NCI-H1092 treated with DMSO at 0.1 percent for 48 hours (cell line): Measurements from ENCODE around the gene GRID1.
"Not testable (repeated sequence)": the region's sequence is repeated elsewhere in the genome, so short reads cannot be mapped to it uniquely, and the experiment has no call there.

ENCODE experiments used
- DNase-seq: peaks from one replicate; lab custom pipeline; 2025; lab: John Stamatoyannopoulos, UW

Gene GRID1

DNA sequence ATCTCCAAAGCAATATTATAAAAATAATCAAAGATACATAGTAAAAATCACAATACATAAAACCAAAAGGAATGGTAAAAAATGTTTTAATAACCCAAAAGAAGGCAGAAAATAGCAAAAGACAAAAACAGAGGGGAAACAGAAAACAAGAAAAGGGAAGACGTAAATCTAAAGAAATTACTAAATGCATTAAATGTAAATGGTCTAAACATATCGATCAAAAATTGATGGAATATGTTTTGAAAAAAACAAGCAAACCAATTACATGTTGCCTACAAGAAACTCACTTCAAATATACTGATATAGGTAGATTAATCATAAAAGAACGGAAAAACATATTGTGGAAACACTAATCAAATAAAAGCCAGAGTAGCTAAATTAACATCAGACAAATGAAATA is 369.1 kb downstream of the GRID1 start:
- DNase-seq, result no peak

DNA sequence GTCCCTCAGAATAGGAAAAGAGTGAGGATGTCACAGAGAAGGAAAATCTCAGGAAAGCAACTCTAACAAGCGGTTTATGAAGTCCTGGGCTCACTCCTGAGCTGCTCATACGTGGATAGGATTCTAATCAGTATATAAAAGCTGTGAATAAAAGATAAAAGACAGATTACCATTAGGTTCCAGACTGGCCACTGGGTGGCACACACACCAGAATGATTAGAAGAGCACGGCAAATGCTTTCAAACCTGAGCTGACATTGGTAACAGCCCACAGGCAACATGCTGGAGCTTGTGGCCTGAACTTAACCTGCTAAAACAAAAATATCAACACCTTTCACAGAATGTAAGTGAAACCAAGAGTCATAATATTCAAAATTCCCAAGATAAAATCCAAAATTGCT is 370.8 kb downstream of the GRID1 start:
- peak; percentile 46 for DNase-seq

DNA sequence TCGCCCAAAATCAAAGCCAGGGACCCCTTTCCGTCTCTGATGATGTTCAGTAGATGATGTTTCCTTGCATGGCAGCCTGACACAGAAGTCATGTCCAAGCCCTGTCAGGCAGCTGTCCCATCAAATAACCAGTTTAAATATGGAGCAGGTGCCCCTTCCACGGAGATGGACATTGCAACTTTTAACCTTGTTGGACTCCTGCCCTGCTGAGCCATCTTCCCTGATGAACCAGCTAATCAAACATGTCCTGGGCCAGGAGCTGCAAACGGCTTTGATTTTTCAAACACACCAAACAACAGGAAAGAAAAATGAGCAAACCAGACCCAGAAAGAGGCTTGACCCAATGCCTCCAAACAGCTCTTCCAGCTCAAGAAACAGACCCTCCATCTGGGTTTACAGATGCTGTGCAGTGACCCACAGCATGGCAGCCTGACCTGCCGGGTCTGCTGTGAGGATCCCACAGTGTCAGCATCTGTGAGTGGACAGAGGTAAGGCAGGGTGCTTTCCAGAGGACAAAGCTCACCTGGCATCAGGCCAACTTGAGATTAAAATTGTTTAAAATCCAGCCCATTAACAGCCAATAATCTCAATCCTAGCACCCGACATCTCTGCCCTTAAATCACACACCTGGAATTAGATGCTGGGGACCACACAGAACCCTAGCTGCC is 372.6 kb downstream of the GRID1 start:
- no peak for DNase-seq

DNA sequence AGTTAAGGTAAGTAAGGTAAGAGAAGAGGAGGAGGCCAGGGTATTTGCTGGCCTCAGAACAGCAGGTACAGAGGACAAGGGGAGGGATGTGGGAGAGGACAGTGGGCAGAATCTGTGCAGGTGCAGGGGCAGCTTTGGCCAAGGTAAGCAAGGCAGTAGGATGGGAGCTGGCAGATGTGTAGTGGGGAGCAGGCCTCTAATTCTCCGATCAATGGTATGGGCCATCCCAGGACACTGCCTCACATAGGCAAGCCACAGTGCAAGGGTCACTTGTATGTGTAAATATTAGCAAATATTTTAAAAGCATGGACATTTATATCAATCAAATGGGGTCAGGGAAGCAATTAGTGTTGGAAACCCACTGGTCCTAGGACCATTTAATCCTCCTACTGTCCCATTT is 373.5 kb downstream of the GRID1 start:
- no peak for DNase-seq

DNA sequence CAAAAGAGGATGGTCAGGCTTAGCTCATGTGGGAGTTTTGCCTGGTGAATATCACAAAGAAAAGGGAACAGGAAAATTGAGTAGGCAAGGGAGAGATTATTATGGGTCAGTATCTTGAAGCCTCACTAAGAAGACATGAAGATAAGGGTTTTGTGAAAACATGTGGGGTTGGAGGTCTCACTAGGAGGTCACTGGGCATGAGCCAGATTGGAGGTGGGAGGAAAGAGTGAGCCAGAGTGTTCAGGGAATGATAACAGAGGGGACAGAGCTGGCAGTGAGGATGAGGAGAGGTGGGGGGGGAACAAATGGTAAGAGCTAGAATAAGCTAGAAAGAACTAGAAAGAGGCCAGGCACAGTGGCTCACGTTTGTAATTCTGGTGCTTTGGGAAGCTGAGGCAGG is 374.3 kb downstream of the GRID1 start:
- DNase-seq, result no peak

DNA sequence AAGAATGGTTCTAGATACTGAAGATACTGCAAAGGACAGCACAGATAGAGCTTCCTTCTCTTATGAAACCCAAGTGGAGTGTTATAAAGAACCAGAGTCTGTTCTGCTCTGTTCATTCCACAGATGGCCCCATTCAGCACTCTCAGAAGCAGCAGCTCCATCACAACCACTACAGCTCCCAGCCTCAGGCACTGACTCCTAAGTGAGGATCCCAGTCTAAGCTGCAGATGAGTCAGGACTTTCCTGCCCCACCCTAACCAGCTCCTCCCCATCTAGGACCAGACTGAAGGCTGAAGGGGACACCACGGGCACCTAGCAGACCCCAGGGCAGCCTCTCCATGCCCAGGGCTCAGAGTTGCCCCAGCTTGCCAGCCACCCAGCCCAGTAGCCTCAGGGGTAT is 379.8 kb downstream of the GRID1 start:
- no peak for DNase-seq

DNA sequence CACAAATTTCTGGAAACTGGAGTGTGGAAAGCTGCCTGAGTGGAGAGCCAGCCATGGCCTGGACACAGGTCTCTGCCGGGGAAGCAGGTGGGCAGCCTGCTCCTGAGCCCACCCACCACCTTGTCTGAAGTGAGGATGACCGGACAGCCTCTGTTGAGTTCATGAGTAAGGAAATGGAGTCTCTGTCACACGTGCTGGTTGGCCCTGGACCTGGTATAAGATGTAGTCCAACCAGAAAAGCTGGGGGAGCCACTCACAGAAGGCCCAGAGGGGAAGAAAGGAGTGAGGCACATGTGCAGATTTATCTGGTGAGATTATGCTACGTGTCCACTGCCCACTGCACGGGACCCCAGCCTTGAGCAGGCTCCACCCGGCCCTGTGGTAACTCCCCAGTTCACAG is 383.5 kb downstream of the GRID1 start:
- no peak for DNase-seq

DNA sequence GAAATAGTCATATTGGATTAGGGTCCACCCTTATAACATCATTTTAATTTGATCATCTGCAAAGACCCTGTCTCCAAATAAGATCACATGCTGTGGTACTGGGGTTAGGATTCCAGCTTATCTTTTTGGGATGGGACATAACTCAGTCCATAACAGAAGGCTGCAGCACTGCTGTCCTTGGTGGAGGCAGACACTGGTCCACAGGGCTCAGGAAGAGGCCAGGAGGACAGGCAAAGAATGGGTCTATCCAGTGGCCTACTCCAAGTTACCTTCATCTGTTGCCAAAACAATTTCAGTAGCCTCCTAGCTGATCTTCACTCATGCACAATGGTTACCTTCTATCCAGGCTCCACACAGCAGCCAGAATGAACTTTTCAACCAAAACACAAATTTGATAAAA is 387.0 kb downstream of the GRID1 start:
- DNase-seq, result no peak

DNA sequence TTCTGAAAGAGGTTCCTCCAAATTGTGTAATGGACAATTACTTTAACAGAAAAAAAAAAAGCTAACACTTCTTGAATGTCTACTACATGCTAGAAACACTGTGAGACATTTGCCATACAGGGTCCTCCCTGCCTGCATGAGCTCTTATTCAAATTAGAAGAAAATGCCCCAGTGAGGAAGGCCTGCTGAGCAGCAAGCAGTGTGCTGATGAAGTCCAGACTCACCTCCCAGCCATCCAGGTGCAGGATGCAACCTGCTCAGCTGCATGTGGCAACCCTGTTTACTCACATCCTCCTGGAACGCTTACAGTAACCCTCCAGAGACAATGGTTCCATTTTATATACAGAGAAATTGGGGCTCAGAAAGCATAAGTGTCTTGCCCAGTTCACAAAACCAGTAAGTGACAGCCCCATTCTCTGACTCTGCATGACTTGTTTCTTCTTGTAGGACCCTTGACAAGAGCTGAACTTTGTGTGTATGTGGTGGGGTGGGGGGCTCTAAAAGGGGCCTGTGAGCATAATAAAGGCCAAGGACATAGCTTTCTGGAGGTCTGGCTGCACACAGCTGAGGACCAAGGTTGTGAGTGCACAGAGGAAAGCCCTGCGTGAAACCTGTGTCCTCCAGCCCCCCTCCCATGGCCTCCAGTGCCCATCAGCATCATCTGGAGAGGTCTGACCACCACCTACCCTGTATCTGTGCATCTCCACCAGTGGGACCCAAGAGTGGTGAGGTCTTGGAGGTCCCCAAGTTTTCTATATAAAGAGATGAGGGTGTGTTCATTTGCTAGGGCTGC is 387.8 kb downstream of the GRID1 start:
- no peak for DNase-seq

DNA sequence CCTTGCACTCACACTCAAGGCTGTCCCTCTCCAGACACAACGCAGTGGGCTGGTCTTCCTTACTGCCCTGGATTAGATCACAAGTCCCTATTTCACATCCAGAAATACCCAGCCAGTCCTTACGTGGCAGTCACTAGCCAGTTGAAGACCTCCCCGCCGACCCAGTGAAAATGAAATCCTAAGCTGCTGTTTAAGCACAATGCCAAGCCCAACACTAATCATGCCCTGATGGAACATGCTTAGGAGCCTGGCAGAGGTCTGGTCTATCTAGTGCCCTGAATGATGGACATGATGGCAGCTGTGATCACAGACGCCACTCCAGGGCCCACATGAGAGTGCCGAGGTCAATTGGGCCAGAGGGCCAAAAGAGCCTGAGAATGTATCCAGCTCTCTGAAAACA is 389.0 kb downstream of the GRID1 start:
- no peak for DNase-seq

DNA sequence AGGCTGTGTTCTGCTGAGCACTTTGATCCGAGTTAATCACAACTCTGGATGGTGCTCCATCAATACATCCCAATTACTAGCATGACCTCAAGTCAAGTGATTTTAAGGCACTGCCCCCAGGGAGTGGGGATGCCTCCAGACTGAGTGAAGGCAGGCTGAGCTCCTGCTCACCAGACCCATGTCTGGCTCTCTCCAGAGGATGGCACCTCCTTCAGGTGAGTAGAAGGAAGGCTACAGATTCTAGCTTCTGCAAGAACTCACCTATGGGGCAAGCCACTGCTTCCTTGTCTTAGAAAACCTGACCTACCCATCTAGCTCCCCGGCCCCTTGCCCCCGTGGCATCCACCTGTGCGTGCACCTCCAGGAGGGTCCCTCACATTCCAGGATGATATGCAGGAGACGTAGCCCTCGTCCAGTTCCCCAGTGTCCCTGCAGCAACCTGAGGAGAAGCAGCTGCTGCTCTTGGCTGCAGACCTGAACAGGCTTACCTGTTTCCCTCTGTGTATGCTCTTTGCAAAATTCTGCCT is 390.3 kb downstream of the GRID1 start:
- no peak for DNase-seq

DNA sequence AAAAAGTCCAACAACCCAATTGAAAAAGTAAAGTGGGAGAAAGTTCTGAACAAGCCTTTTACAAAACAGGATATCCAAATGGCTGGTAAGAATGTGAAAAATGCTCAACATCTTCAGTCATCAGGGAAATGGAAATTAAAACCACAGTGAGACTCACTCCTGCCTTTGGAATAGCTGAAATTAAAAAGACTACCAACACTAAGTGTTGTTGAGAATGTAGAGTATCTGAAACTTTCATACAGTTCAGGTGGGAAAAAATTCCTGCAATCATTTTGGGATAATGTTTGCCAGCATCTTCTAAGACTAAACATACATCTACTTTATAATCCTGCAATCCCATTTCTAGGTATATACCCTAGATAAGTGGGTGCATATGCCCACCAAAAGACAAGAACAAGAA is 395.1 kb downstream of the GRID1 start:
- DNase-seq, result no peak

DNA sequence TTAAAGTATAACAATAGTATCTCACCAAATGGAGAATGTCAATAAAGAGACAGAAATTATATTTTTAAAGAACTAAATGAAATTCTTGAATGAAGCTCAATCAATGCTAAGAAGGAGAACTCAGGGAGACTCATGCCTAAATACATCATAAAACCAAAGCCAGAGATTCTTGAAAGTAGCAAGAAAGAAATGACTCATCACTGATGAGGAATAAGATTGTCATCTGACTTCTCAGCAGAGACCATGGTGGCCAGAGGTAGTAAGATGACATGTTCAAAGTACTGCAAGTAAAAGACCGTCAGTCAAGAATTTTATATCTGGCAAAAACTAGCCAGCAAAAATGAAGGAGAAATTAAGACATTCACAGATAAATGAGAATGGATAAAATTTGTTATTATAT is 399.0 kb downstream of the GRID1 start:
- DNase-seq, result no peak

DNA sequence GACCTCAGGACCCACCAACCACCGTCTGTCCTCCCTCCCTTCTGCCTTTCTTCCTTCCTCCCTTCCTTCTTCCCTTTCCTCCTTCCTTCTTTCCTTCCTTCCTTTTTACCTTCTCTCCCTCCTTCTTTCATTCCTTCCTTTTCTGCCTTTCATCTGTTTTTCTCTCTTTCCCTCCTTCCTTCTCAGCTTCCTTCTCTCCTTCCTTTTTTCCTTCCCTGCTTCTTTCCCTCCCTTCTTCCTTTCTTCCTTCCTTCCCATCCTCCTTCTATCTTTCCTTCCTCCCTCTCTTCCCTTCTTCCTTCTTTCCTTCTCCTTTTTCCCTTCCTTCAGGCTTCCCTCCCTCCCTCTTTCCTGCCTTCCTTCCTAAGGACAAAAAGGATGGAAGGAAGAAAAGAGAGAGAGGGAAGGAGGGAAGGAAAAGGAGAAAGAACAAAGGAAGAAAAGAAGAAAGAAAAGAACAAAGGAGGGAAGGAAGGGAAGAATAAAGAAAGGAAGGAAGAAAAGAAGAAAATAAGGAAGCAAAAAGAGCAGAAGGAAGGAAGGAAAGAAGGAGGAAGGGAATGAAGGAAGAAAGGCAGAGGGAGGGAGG is 405.0 kb downstream of the GRID1 start:
- DNase-seq, result no peak

DNA sequence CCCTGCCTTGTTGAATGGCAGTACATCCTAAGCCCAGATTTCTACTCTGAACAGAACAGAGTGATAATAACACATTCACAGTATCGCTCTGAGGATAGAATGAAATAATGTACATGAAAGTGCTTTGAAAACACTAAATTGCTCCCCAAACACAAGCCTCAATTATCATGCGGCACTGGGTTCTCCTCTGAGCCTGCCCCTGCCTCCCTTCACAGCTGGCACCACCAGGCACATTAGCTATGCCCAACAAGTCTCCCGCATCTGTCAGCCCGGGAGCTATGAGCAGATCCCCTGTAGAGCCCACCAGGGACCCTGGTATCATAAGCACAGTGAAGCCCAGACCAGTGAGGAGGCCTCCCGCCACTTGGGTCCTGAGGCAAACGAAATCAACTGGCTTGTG is 405.5 kb downstream of the GRID1 start:
- no peak for DNase-seq

DNA sequence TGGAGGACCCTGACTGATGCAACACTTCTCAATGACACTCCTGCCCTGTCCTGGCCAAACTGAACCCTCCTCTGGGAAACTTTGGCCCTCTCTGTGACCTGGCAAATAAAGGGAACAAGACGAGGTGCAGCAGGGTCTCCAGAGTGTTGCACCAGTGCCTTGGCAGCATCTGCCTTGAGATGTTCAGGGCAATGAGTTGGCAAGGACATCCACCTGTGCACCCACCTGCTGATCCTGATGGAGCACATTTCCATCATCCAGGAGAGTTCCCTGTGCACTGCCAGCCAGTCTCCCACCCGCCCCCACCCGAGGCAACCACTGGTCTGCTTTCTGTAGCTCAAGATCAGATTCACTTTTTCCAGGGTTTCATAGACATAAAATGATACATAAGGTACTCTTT is 407.4 kb downstream of the GRID1 start:
- DNase-seq, result no peak

DNA sequence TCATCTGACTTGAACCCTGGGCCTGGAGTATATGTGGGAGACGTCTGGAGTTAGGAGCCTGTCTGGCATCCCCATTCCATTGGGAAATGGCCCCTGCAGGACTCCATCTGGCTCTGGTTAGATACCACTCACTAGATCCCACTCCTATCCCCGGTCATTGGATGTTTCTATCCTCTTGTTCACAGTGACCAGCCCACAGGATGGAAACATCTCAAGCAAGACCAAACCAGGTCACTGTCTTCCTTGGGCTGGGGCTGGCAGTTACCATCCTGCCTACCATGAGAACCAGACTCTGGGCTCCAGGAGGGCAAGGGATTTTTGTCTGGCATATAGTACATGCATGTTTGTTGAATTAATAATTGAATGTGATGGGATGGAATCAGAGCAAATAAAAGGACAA is 415.7 kb downstream of the GRID1 start:
- DNase-seq, result no peak

DNA sequence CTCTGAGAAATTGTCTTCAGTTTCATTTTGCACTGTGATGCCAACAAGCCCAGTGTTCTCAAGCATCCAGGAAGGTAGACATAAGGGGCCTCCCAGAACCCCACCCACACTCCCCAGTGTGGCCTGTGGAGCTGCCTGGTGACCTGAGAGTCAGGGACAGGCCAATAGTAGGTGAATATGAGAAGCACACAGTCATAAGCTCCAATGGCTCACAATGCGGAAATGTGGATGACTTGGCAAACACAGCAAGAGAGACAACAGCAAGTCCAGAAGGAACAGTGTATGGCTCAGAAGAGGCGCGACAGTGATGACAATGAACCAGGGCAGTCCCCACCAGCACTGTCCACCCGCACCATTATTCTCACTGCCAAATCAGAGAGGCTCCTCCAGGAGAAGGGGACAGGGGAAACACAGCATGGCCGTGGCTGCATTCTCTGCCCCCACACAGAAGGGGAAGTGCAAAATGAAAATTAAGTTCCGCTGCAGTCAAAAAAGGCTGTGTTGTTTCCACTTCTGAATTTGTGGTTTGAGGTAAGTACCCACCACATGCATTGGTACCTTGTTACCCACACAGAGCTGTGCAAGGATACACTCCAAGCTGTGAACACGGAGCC is 419.8 kb downstream of the GRID1 start:
- DNase-seq, result no peak

DNA sequence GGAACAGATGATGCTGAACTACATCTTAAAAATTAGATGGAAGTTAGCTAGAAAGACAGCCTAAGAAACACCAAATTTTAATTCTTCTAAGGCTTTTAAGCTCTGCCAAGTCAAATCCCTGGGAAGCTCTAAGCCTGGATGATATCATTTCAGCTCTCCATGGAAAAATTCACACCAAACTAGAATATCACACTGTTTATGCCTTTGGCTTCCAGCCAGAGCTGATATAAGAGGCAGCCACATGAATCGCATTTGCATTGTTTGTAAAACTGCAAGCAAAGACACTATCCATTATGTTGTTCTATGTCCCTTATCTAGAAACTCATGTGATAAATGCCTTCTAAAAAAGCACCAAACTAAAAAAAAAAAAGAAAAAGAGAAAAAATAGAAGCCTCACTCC is 430.4 kb downstream of the GRID1 start:
- DNase-seq, result no peak

DNA sequence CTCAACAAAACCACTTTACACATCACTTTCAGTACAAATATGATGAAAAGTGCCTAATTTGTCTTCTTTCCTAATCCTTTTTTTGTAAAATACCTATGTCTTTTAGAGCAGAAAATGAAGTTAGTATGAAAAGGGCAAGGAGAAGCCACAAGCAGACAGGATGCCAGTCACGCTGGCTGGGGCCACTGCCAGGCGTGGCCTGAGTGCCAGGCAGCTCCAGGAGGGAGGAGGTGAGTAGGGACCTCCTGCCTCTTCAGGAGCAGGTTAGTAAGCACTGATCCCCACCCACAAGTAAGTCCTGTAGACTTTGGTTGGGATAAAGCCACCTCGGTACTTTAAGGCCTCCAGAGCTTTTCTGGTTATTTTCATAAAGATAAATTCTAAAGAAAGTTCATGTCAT is 432.0 kb downstream of the GRID1 start:
- DNase-seq, result no peak

DNA sequence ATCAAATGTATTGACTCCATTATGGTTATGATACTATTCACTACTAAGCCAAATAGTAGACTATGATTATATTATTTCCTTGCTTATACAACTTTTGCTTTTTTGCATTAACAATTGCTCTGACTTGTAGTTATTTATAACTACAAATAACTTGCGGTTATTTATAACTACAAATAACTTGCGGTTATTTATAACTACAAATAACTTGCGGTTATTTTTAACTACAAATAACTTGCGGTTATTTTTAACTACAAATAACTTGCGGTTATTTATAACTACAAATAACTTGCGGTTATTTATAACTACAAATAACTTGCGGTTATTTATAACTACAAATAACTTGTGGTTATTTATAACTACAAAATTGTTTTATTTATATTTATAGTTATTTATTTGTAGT is 436.6 kb downstream of the GRID1 start:
- DNase-seq, result not testable (repeated sequence)

DNA sequence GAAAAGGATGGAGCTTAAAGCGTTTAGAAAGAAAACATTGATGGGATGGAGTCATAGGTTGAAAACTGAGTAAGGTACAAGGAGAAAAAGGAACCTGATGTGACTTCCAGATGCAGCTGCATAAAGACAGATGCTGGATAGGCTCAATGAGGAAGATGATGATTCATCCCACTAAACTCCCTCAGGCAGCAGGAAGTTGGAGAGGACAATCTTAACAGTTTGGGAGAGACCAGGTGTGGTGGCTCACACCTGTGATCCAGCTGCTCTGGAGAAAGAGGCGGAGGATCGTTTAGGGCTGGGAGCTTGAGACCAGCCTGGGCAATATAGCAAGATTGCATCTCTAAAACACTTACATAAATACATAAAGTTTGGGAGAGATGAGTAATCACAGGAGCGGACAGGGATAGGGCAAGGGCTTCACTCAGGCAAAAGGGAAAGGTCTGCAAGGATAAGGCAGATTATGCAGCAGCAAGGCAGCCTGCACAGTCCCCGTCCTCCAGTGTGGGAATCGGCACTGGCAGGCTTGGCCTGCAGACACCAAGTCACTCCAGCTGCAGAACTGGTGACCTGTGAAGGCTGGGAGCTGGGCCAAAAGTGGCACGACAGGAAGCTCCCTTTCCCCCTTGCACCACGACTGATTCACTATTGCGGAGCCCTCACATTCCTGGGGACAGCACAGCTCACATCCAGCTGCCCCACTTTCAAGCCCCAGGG is 438.5 kb downstream of the GRID1 start:
- DNase-seq, result peak; percentile 1
